ENCODE results near the gene PEDS1. TPM values are rescaled to one million over a fixed set of nuclear protein-coding genes. Genes with fewer than 3 reads are reported as not detected.

The PEDS1 gene
- total RNA-seq, 2 donors from 2014 or later, result 26.1 to 30.7 TPM

DNA sequence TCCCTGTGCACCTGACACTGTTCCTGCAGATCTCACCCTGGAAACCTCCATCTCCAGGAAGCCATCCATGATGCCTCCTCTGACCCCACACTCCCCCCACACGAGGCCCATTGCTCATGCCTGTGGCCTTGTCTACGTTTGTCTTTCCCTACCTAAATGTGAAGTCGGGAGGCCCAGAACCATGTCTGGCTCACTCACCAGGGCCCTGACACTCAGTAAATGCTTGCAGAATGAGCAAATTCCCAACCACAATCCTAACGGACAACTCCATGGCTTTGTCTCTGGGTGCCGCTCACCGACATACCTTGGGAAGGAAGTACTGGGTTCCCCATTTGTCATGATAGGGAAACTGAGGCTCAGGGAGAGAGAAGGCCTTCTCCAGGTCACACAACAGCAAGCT, 7.3 kb downstream of the PEDS1 start:
- no peaks in the 10 kb centered on the region for H3K9me3 ChIP-seq
- H3K4me1 ChIP-seq, result peaks cover 0 to 70% of the 10 kb centered on the region in 2 donors
- peak overlapping the region; percentile 64 for H3K27ac ChIP-seq
- H3K4me3 ChIP-seq, result no peak overlapping the region
- DNase-seq (ENCODE audit: low spot score), result no peak
- TF ChIP-seq CTCF (IDR thresholded peaks at IDR 0.05), result no peak
- H3K27me3 ChIP-seq, result no peaks in the 10 kb centered on the region
- H3K36me3 ChIP-seq, result peaks cover 24% of the 10 kb centered on the region

DNA sequence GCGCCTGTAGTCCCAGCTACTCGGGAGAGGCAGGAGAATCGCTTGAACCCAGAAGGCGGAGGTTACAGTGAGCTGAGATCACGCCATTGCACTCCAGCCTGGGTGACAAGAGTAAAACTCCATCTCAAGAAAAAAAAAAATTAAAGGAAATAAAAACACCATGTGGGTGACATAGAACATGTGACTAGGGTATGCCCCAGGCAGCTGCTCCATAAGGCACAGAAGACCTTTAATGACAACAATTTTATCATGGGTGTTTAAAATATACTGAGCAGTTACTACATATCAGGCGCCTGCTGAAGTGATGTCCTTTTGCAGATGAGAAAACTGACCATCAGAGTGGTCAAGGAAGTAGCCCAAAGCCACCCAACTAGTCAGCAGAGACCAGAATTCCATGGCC, 8.0 kb downstream of the PEDS1 start:
- Histone ChIP-seq H3K27me3 (no peaks in the 10 kb centered on the region), H3K27ac (peak overlapping the region in 1 of 2 donors; percentile 4), H3K9me3 (no peaks in the 10 kb centered on the region), H3K4me3 (no peak overlapping the region), H3K4me1 (peaks cover 0 to 70% of the 10 kb centered on the region in 2 donors), H3K36me3 (peaks cover 27% of the 10 kb centered on the region)
- DNase-seq (ENCODE audit: low spot score), result no peak
- no peak for TF ChIP-seq CTCF (IDR thresholded peaks at IDR 0.05)

DNA sequence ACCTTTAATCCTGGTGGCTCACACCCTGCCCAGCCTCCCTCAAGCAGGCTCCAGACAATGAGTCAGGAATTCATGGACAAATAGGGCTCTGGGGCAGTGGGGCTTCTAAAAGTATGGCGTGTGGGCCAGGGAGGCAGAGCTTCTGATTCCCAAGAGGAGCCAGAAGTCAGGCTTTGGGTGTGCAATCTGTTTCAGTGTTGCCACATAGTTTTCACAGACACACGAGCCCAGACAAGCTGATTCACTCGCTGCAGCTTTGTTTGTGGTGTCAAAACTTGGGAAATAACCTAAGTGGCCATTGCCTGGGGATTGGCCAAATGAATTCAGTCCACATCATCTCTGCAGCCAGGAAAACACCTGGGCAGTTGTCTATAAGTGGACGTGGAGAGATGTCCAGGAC, 9.2 kb downstream of the PEDS1 start:
- H3K27me3 ChIP-seq, result no peaks in the 10 kb centered on the region
- peaks cover 0 to 59% of the 10 kb centered on the region in 2 donors for H3K4me1 ChIP-seq
- peak overlapping the region; percentile 8 to 67 for H3K27ac ChIP-seq
- DNase-seq (ENCODE audit: low spot score), result peak; percentile 90
- peaks cover 33% of the 10 kb centered on the region for H3K36me3 ChIP-seq
- no peak for TF ChIP-seq CTCF (IDR thresholded peaks at IDR 0.05)
- H3K4me3 ChIP-seq, result no peak overlapping the region
- H3K9me3 ChIP-seq, result no peaks in the 10 kb centered on the region

DNA sequence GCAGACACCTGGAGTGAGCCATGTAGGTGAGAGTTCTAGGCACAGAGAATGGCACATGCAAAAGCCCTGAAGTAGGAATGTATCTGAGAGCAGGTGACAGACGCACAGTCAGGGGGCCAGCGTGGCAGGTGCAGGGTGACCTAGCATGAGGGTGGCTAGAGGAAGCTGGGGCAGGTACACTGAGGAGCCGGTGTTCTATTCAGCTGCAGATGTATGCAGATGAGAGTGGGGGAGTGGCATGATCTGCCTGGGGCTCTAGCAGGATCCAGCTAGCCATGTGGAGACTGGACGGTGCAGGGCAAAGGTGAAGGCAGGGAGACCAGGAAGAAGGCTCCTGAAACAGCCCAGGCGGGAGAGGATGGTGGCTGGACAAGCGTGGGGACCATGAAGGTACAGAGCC, 10.7 kb downstream of the PEDS1 start:
- Histone ChIP-seq H3K27ac (no peak overlapping the region), H3K4me3 (no peak overlapping the region), H3K4me1 (peaks cover 0 to 64% of the 10 kb centered on the region in 2 donors), H3K36me3 (peaks cover 28% of the 10 kb centered on the region), H3K9me3 (no peaks in the 10 kb centered on the region), H3K27me3 (no peaks in the 10 kb centered on the region)
- DNase-seq (ENCODE audit: low spot score), result no peak
- no peak for TF ChIP-seq CTCF (IDR thresholded peaks at IDR 0.05)

DNA sequence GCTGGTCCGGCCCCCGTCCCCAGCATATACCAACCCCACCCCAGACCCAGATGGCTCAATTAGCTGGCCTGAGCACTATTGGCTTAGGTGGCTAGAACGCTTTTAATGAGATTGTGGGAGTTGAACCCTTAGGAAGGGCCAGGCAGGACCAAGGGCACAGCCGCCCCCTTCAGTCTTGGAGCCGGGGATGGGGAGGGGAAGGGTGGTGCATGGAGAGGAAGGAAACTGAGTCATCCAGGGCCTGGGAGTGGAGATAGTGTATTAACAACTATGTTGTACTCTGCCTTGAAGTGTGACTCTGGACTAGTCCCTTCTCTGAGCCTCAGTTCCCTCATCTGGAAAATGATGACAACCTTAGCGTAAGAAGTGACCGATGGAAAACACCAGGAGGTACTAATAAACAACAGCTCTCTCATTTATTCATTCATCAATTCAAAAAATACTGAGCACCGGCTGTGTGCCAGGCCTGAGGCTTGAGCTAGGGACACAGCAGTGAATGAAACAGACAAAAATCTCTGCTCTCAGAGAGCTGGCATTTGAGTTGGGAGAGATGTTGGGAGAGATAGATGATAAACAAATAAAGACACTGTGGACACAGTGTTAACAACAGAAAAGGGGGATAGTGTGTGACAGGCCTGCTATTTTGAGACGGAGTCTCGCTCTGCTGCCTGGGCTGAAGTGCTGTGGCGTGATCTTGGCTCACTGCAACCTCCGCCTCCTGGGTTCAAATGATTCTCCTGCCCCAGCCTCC, 11.5 kb downstream of the PEDS1 start:
- no peak for TF ChIP-seq CTCF (IDR thresholded peaks at IDR 0.05)
- Histone ChIP-seq H3K4me1 (peaks cover 0 to 66% of the 10 kb centered on the region in 2 donors), H3K27me3 (no peaks in the 10 kb centered on the region), H3K27ac (peak overlapping the region; percentile 29 to 57), H3K4me3 (no peak overlapping the region), H3K9me3 (no peaks in the 10 kb centered on the region), H3K36me3 (peaks cover 28% of the 10 kb centered on the region)
- DNase-seq (ENCODE audit: low spot score), result no peak
